Stimulated activated CD4-positive, alpha-beta T cell treated with anti-CD3 and anti-CD28 coated beads, Interleukin-1b, Interleukin-23, amount 100 ng/mL, for 24 hours (primary cell): ENCODE measurements around the gene UBAP1L.

Experiments
- DNase-seq, 4 experiments: peaks; one replicate each; pipeline ENCODE4 v3.0.0-alpha.2; 2020; ENCODE audit warnings: low read depth in 4 of 4, low spot score in 1 of 4

UBAP1L gene

GRCh38 chr15:65066635-65067316 lies 48.2 kb downstream of the UBAP1L start:
- no peak for DNase-seq

- DNase-seq: no peak
Observed at GRCh38 chr15:65066001-65066634, 48.9 kb downstream of the UBAP1L start.

DNA sequence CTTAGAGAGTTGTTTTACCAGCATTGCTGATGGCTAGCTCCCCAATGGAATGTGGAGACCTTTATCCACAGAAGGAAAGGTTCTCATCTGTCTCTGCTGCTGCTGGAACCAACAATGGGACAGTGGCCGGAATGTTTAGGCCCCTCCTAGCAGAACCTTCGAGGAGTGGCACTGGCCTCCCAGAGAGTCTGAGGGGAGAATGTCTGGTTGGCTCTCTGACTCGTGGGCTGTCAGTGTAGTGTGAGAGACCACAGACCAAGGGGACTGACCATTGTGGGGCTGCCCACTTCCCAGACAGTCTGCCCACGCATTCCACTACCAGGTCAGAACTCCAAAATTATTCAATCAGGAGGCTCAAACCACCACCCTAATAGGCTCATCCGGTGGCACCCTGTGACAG lies 52.3 kb downstream of the UBAP1L start:
- DNase-seq: no peak

GRCh38 chr15:65062061-65062460 lies 52.9 kb downstream of the UBAP1L start:
- DNase-seq: no peak

GRCh38 chr15:65060641-65061397 lies 54.2 kb downstream of the UBAP1L start:
- no peak for DNase-seq

- DNase-seq: no peak
Observed at GRCh38 chr15:65059931-65060596, 54.9 kb downstream of the UBAP1L start.

DNA sequence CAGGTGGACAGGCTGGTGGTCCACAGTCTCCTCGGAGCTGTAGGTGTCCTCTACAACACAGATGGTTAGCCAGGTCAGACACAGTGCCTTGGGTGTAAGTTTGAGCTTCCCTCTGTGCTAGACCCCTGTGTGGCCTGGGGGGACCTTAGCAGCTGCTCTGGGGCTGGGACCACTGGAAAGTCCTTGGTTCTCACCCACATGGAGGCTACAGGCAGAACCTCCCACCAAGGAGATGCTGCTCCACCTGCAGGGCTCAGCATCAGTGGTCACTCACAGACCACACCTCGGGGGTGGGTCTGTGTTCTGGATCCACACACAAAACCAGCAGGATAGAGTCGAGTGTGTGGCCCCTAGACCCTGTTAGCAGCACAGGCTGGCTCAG lies 55.6 kb downstream of the UBAP1L start:
- DNase-seq: no peak

DNA sequence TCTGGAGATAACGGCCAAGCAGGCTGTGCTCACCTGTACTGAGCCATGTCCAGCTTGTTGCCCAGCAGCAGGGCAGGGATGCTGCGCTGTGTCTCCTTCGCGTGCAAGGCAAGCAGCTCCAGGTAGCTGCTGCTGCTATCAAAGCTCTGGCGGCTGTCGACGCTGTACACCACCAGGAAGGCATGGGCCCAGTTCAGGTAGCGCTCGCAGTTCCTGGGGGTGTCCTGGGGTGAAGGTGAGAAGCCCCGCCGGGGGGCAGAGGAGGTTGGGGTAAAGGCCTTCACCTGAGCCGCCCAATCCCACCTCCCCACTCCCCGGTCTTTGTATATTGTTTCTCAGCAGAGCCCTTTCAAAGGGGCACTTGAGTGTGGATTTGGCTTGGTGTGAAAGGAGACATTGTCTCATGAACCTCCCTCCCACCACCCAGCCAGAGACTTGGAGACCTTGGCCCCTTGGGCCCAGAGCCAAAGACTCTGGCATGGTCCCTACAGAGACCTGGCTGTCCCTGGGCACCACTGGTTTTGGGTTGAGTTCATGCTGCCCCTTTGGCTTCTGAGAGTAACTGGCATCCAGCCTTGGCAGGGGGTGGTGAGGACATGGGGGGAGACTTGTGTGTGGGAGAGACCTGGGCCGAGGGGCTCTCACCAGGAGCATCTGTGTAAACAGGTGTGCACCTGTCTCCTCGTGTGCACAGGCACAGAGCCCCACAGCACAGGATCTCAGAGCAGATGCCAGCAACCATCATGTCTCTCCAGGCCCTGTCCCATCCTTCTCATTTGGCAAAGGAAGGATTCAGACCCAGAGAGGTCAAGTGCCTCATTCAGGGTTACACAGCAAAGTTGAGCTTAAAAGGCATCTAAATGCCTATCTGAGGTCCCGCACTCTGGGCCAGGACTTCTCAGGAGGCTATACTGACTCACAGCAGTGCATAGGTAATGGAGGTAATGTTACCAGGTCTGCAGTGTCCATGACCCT lies 56.3 kb downstream of the UBAP1L start:
- no peak for DNase-seq

DNA sequence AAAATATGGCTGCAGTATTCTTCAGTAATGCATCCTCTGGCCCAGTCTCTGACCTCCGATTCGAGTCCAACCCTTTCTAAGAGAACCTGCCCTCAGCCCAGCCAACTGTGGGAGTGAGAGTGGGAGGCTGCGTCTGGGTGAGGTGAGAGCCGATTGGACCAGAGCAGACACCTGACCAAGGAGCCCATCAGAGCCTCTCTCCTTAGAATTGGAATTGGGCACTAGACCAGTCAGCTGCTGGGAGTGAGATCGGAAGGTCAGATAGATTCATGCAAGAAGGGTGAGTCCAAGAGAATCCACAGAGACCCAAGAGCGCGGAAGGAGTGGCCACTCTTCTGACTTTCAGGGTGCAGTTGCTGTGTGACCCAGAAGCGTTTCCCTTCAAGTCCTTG lies 57.5 kb downstream of the UBAP1L start:
- DNase-seq: no peak

GRCh38 chr15:65056868-65057548 lies 58.0 kb downstream of the UBAP1L start:
- DNase-seq: no peak

GRCh38 chr15:65056106-65056505 lies 58.9 kb downstream of the UBAP1L start:
- no peak for DNase-seq

- DNase-seq: no peak
Observed at GRCh38 chr15:65055201-65055870, 59.7 kb downstream of the UBAP1L start.

GRCh38 chr15:65054333-65055200 lies 60.4 kb downstream of the UBAP1L start:
- DNase-seq: peak in 3 of 4 experiments; percentile 21 to 23 (median 21)

DNA sequence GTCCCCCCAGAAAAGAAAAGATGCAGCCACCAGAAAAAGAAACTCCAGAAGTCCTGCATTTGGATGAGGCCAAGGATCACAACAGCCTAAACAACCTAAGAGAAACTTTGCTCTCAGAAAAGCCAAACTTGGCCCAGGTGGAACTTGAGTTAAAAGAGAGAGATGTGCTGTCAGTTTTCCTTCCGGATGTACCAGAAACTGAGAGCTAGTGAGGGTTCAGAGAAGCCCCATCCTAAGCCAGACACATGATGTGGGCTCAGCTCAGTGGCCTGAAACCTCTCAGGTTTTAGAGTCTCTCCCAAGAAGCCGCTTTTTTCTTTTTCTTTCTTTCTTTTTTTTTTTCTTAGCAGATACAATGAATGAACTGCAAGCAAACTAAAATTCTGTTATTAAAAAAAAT lies 62.0 kb downstream of the UBAP1L start:
- no peak for DNase-seq

DNA sequence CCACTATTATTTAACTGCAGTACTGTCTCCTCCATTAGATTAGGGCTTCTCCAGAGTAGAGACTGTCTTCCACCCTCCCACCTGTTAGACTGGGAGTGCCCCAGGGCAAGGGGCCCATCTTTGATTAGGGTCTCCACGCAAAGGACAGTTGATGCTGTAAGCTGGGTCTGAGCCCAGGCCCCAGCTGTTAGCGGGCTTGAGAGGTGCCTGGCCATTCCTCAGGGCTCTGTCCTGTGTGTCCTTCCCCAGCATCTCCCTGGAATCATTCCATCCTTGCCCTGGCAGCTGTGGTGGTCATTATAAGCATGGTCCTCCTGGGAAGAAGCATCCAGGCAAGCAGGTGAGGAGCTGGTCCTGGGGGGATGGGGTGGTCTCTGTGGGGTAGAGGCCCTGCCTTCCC lies 63.7 kb downstream of the UBAP1L start:
- DNase-seq: no peak

DNA sequence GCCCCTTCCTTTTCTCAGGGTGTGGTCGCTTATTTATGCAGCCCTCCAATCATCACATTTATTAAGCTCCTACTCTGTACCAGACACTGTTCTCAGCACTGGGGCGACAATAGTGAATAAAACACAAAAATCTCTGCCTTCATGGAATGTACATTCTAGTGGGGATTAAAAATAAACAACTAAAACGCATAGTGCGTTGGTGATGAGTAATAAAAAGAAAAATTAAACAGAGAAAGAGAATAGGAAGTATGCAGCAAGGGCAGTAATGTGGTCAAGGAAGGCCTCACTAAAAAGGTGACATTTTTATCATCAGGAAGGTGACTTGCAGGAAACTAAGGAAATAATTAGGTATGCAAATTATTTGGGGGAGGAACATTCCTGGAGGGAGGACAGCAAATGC lies 64.7 kb downstream of the UBAP1L start:
- DNase-seq: no peak

DNA sequence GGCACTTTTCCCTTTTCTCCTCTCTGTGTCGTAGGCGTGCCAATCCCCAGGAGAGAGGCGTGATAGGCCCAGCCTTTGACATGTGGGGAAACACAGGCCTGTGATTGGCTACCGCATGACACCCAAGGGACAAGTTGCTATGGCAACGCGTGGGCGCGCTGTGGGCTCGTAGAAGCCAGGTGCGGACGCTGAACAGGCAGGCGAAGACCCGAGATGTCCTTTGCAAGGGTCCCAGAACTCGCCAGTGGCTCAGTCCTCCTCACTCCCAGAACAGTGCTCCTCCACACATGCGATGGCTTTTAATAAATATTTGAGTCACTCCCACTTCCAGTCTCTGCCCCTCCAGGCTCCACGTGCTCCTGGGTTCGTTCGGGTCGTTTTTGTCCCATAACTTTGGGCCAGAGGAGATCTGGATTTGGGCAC lies 65.6 kb downstream of the UBAP1L start:
- peak; percentile 80 to 88 (median 84) for DNase-seq

DNA sequence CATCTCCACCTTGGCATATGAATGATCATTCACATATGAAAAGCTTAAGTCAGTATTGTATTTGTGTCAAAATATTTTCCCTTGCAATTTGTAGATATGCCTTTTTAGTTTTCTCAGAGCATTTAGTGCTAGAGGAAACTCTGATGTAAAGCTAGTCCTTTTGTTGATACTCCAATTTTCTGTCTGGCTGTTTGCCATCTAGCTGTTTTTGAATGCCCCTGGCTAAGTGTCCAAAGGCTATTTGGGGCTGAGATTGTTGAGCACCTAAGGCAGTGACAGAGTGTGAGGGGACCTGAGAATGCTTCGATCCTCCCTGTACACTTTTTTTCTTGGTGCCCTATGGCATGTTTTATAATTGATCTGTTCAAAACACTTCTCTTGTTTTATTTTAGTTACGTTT lies 66.8 kb downstream of the UBAP1L start:
- no peak for DNase-seq
